ENCODE data around the gene NKX6-2.

GRCh38 chr10:132737390-132738048 is 48.4 kb downstream of the NKX6-2 start:
- TF ChIP-seq CTCF (IDR thresholded peaks at IDR 0.05) (no peak), POLR2A (IDR thresholded peaks at IDR 0.05) (no peak)

All from thyroid gland (tissue), 4 donors.